Gastroesophageal sphincter (tissue), 4 donors: ENCODE results near the gene VDR. TPM values are rescaled to one million over a fixed set of nuclear protein-coding genes. Genes with fewer than 3 reads are reported as not detected.
A peak's percentile ranks its signal among the peaks of the same experiment; 100 is the strongest.

Experiments
- ATAC-seq: fragments of 150-250 bp; one replicate; pipeline ENCODE4 v1.9.1; 2016; ENCODE audit warnings: mild to moderate bottlenecking, moderate library complexity
- H3K27ac ChIP-seq, 4 donors: fragments of 200-600 bp; sonication (generic) in 3 of 4; 1 replicate in 3 of 4; 2 replicates in 1 of 4; pipeline ENCODE4 v1.5.1; 2016 to 2019
- H3K27me3 ChIP-seq: fragments of 200-600 bp; sonication (generic); one replicate; pipeline ENCODE4 v1.5.1; 2019
- H3K36me3 ChIP-seq, 2 donors: fragments of 200-600 bp; sonication (generic); one replicate each; pipeline ENCODE4 v1.5.1; 2019; ENCODE audit warnings: control low read depth in 1 of 2
- H3K4me1 ChIP-seq, 3 donors: fragments of 200-600 bp; sonication (generic); 1 replicate in 2 of 3; 2 replicates in 1 of 3; pipeline ENCODE4 v1.5.1; 2016 to 2019; ENCODE audit warnings: control low read depth in 2 of 3
- H3K4me3 ChIP-seq, 2 donors: fragments of 200-600 bp; sonication (generic); one replicate each; pipeline ENCODE4 v1.5.1; 2019; ENCODE audit warnings: mild to moderate bottlenecking in 1 of 2, moderate library complexity in 1 of 2
- H3K9me3 ChIP-seq, 3 donors: fragments of 200-600 bp; sonication (generic); one replicate each; pipeline ENCODE4 v1.5.1; 2017 to 2019; ENCODE audit warnings: control low read depth in 2 of 3
- EP300 ChIP-seq: sonication (generic); formaldehyde crosslinking; IDR thresholded peaks from one replicate; pipeline ENCODE4 v1.6.1; 2017; ENCODE audit warnings: antibody characterized with exemption, mild to moderate bottlenecking
- POLR2A ChIP-seq, 2 donors: fragments of 450-650 bp; IDR thresholded peaks; one replicate each; pipeline ENCODE4 v1.6.1; 2017; ENCODE audit warnings: antibody characterized with exemption in 2 of 2, mild to moderate bottlenecking in 2 of 2, moderate library complexity in 1 of 2
- POLR2AphosphoS5 ChIP-seq: sonication (generic); formaldehyde crosslinking; IDR thresholded peaks from one replicate; pipeline ENCODE4 v1.6.1; 2017; ENCODE audit warnings: antibody characterized with exemption
- WGBS, 2 donors: methylation state at CpG; one replicate each; pipeline ENCODE4 v1.1.5; 2018; ENCODE audit warnings: low coverage in 1 of 2; 5-methylcytosine and 5-hydroxymethylcytosine counted together
- total RNA-seq, 4 donors: library from RNA; depleted of rRNA; stranded (reverse); fragments of >200 nt; gene quantifications; one replicate each; pipeline ENCODE4 v1.1.0, GENCODE V29; 2016
- TF ChIP-seq, protein P1 (sequence below), 4 experiments: fragments of 200-600 bp in 2 of 4; fragments of 450-650 bp in 2 of 4; sonication (generic) in 1 of 4; IDR thresholded peaks; one replicate each; pipeline ENCODE4 v1.5.1; 2017 to 2019; ENCODE audit warnings: antibody characterized with exemption in 4 of 4, mild to moderate bottlenecking in 2 of 4, moderate library complexity in 2 of 4

VDR gene
- total RNA-seq, 4 donors from 2014 or later, result 1.2 to 5.5 (median 1.6) TPM

DNA sequence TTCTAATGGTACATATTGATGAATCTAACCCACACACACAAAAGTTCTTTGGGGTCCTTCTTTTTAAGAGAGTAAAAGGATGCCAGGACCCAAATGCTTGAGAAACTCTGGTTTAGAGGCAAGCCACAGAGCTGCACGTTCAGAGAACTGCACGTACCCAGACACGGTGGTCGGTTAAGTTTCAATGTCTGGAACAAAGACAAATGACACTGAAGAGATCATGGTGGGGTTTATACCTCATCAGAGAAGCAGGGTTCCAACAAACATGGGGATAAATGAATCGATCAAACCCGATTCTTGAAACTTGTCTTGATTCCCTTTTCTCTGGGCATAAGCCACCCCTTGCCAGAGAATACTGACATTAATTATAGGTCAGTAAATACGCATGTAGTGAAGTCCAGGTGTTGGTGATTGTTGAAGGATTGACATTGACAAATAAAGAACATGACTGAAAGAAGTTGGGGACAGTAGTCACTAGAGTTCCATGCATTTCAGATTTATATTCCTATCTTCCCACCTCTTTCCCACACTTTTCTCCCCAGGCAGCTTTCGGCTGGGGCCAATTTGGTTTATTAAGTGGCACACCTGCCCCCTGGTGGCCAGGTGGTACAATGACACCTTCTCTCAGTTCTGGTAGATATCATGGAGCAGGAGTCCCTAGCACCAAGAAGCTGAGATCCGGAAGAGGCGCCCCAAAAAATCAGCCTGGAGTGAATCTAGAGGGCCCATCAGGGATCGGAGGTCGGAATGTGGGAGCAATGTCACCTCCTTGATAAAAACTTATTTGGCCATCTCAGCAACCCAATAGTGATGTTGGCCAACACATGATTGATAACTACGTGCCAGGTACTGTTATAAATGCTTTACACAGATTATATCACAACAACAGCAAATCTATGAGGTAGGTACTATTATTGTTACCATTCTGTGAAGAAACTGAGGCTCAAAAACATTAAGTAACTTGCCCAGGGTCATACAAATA, 67.3 kb downstream of the VDR start:
- Histone ChIP-seq H3K9me3 (no peaks in the 10 kb centered on the region), H3K27ac (peak overlapping the region in 2 of 4 donors; percentile 43 to 60), H3K27me3 (no peaks in the 10 kb centered on the region), H3K4me1 (peaks cover 0 to 28% (median 2%) of the 10 kb centered on the region in 3 donors), H3K4me3 (no peak overlapping the region), H3K36me3 (no peaks in the 10 kb centered on the region)
- TF ChIP-seq, protein P1, sequence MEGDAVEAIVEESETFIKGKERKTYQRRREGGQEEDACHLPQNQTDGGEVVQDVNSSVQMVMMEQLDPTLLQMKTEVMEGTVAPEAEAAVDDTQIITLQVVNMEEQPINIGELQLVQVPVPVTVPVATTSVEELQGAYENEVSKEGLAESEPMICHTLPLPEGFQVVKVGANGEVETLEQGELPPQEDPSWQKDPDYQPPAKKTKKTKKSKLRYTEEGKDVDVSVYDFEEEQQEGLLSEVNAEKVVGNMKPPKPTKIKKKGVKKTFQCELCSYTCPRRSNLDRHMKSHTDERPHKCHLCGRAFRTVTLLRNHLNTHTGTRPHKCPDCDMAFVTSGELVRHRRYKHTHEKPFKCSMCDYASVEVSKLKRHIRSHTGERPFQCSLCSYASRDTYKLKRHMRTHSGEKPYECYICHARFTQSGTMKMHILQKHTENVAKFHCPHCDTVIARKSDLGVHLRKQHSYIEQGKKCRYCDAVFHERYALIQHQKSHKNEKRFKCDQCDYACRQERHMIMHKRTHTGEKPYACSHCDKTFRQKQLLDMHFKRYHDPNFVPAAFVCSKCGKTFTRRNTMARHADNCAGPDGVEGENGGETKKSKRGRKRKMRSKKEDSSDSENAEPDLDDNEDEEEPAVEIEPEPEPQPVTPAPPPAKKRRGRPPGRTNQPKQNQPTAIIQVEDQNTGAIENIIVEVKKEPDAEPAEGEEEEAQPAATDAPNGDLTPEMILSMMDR (IDR thresholded peaks at IDR 0.05), result peak; percentile 91 to 98 (median 96)
- TF ChIP-seq POLR2A (IDR thresholded peaks at IDR 0.05) (no peak), POLR2AphosphoS5 (peak; percentile 37), EP300 (no peak)
- ATAC-seq, result peak; percentile 73
- 55 to 68% methylated on average over 10 to 12 of the region's 13 CpGs for WGBS, 2 donors

DNA sequence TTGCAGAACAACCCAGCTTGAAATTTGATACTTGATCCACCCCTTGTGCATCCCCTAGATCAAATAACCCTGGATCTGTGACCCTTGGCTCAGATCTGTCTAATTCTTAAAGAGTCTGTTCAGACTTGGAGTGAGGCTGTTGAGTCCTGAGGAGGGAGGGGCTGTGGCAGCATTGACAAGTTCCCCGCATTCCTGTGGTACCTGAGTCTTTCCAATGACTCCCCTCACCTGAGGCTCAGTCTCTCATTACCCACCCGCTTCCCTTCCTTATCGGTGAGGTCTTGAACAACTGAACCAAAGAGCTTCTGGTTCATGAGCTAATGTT, 69.0 kb downstream of the VDR start:
- Histone ChIP-seq H3K36me3 (no peaks in the 10 kb centered on the region), H3K4me1 (peaks cover 0 to 19% (median 2%) of the 10 kb centered on the region in 3 donors), H3K9me3 (no peaks in the 10 kb centered on the region), H3K27ac (no peak overlapping the region), H3K27me3 (no peaks in the 10 kb centered on the region), H3K4me3 (no peak overlapping the region)
- TF ChIP-seq EP300 (no peak), POLR2AphosphoS5 (no peak), POLR2A (IDR thresholded peaks at IDR 0.05) (no peak)
- TF ChIP-seq, protein P1 (IDR thresholded peaks at IDR 0.05), result no peak
- no peak for ATAC-seq
- WGBS, 2 donors, result 59 to 84% methylated on average over 3 of the region's 3 CpGs

DNA sequence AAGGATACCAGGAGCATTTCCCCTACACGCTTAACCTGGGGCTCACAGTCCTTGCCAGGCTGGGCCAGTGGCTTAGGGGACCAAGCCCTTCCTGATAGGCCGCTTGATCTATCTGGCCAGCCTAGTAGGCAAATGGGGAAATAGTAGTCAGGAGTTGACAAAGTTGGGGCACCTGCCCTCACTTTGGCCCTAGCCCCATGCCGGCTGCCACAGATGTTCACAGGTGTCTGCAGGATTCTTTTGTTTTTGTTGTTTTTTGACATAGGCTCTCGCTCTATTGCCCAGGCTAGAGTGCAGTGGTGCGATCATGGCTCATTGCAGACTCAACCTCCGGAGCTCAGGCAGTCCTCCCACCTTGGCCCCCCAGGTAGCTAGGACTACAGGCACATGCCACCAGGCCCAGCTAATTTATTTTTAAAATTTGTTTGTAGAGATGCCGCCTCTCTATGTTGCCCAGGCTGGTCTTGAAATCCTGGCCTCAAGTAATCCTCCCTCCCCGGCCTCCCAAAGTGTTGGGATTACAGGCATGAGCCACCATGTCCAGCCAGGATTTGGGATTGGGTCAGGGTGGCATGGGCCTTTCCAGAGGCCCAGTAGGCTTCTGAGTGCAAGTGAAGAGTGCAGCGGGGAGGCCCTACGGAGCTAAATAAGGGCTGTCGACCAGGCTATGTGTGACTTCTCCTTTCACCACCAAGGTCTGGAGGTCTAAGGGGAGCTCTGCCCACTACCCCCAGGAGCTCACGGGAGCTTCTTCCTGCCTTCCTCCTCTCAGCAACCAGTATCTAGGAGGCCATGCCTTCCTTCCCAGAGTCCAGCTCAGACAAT, 69.6 kb downstream of the VDR start:
- Histone ChIP-seq H3K27ac (no peak overlapping the region), H3K4me1 (peaks cover 0 to 20% (median 3%) of the 10 kb centered on the region in 3 donors), H3K4me3 (no peak overlapping the region), H3K36me3 (no peaks in the 10 kb centered on the region), H3K9me3 (no peaks in the 10 kb centered on the region), H3K27me3 (no peaks in the 10 kb centered on the region)
- no peak for ATAC-seq
- 71 to 84% methylated on average over 4 to 10 of the region's 12 CpGs for WGBS, 2 donors
- TF ChIP-seq POLR2A (IDR thresholded peaks at IDR 0.05), result no peak
- no peak for TF ChIP-seq EP300
- no peak for TF ChIP-seq POLR2AphosphoS5
- TF ChIP-seq, protein P1 (IDR thresholded peaks at IDR 0.05), result no peak

DNA sequence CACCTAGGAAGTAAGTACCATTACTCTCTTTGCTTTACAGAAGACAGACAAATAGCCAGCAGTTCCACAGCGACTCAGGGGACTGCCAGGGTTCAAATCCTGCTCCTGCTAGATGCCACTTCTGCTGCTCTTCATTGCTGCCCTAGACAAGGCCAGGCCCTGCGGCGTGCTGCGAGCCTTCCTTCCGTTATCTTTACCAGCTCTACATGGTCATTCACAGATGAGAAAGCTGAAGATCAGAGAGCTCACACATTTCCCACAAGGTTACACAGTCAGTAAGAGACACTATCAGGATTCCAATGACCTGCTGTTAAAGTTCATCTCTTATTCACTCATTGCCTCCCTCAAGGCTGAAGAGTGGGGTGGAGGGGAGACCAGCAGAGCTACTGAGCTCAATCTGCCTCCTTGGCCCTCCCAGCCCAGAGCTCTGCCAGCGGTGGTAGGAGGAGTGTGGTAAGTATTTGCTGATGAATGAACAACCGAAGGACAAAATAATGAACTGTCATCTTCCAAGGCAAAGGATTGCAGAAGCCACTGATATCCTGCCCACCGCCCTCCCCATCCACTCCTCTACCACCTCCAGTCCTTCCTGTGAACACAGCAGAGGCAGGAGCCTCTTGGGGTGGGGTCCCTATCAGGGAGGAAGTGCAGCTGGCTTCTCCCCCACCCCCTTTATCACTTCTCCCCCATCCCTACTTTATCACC, 70.4 kb downstream of the VDR start:
- no peaks in the 10 kb centered on the region for H3K36me3 ChIP-seq
- H3K27me3 ChIP-seq, result no peaks in the 10 kb centered on the region
- no peak overlapping the region for H3K4me3 ChIP-seq
- H3K4me1 ChIP-seq, result peaks cover under 1 to 28% (median 9%) of the 10 kb centered on the region in 3 donors
- ATAC-seq, result no peak
- H3K9me3 ChIP-seq, result no peaks in the 10 kb centered on the region
- WGBS, 2 donors, result 86 to 89% methylated on average over 4 to 8 of the region's 8 CpGs
- H3K27ac ChIP-seq, result no peak overlapping the region
- TF ChIP-seq, protein P1 (IDR thresholded peaks at IDR 0.05), result no peak
- TF ChIP-seq EP300, result no peak
- TF ChIP-seq POLR2AphosphoS5, result no peak
- no peak for TF ChIP-seq POLR2A (IDR thresholded peaks at IDR 0.05)
